ENCODE results near the gene REEP1.

- TF ChIP-seq CTCF (CRISPR knock-in tag; IDR thresholded peaks at IDR 0.05) = no peak
- no peak for TF ChIP-seq USF2 (IDR thresholded peaks at IDR 0.05; ENCODE audit: low read depth, low read length)
- TF ChIP-seq USF2 (CRISPR knock-in tag; IDR thresholded peaks at IDR 0.05; ENCODE audit: borderline replicate concordance) = no peak
- no peak for TF ChIP-seq EZH2 (conservative IDR thresholded peaks at IDR 0.05; ENCODE audit: low read depth, low read length)
- no peak for TF ChIP-seq ZNF512B (CRISPR knock-in tag; IDR thresholded peaks at IDR 0.05; ENCODE audit: borderline replicate concordance)
- TF ChIP-seq MLX (CRISPR knock-in tag; IDR thresholded peaks at IDR 0.05) = no peak
- TF ChIP-seq ISX (CRISPR knock-in tag; conservative IDR thresholded peaks at IDR 0.05) = no peak
- no peak for TF ChIP-seq GFI1 (CRISPR knock-in tag; IDR thresholded peaks at IDR 0.05; ENCODE audit: borderline replicate concordance)
- TF ChIP-seq ZMYM2 (CRISPR knock-in tag; IDR thresholded peaks at IDR 0.05) = no peak
- TF ChIP-seq ZFP37 (CRISPR knock-in tag; IDR thresholded peaks at IDR 0.05; ENCODE audit: borderline replicate concordance) = no peak
- no peak for TF ChIP-seq ZNF776 (CRISPR knock-in tag; IDR thresholded peaks at IDR 0.05)
- TF ChIP-seq ZSCAN29 (CRISPR knock-in tag; conservative IDR thresholded peaks at IDR 0.05) = no peak
- TF ChIP-seq ZFP1 (CRISPR knock-in tag; IDR thresholded peaks at IDR 0.05) = no peak
These were observed 4.0 kb downstream of the REEP1 start for GRCh38 chr2:86333378-86333777.
